Breast epithelium (tissue), 3 donors: ENCODE measurements around the gene SOST.

ENCODE experiments used
- POLR2A ChIP-seq: fragments of 450-650 bp; IDR thresholded peaks from one replicate; pipeline ENCODE4 v1.6.1; 2016; ENCODE audit warnings: antibody characterized with exemption, mild to moderate bottlenecking, moderate library complexity
- TF ChIP-seq, protein P1 (sequence below), 3 donors: fragments of 450-650 bp; IDR thresholded peaks; one replicate each; pipeline ENCODE4 v1.5.1; 2016 to 2017; ENCODE audit warnings: antibody characterized with exemption in 3 of 3, mild to moderate bottlenecking in 3 of 3, moderate library complexity in 3 of 3

DNA sequence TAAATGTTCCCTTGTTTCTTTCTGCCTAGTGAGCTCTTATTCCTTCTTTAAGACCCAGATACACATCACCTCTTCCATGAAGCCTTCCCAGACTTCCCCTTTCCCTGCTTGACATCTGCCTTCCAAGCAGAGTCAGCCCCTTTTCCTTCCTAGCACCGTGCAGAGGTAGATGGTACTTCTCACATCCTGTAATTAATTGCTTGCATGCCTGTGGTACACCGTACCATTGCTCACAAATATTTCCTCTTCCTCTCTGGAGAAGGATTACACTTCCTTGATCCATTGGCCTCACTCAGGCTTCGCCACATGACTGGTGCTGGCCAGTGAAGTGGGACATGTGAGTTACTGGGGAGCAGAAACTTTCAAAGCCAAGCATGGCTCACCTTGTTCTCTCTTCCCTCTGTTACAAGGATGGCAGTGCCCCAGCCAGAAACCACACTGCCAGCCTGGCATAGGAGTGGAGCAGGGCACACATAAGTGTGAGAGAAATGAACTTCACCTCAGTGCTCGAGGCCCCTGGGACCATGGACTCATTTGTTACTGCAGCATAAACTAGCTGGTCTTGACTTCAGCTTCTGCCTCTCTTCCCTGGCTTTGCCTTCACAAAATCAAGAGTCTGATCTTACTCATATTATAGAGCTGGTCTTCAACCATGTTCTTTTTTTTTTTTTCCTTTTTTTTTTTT lies 44.0 kb downstream of the SOST start:
- TF ChIP-seq, protein P1, sequence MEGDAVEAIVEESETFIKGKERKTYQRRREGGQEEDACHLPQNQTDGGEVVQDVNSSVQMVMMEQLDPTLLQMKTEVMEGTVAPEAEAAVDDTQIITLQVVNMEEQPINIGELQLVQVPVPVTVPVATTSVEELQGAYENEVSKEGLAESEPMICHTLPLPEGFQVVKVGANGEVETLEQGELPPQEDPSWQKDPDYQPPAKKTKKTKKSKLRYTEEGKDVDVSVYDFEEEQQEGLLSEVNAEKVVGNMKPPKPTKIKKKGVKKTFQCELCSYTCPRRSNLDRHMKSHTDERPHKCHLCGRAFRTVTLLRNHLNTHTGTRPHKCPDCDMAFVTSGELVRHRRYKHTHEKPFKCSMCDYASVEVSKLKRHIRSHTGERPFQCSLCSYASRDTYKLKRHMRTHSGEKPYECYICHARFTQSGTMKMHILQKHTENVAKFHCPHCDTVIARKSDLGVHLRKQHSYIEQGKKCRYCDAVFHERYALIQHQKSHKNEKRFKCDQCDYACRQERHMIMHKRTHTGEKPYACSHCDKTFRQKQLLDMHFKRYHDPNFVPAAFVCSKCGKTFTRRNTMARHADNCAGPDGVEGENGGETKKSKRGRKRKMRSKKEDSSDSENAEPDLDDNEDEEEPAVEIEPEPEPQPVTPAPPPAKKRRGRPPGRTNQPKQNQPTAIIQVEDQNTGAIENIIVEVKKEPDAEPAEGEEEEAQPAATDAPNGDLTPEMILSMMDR (IDR thresholded peaks at IDR 0.05), result no peak
- TF ChIP-seq POLR2A, result no peak
